Stimulated activated CD4-positive, alpha-beta T cell treated with anti-CD3 and anti-CD28 coated beads, Interleukin-12 subunit alpha, Interleukin-12 subunit beta, amount 100 ng/mL, for 24 hours (primary cell): Measurements from ENCODE around the gene GLI3.
"Not testable (repeated sequence)": the region's sequence is repeated elsewhere in the genome, so short reads cannot be mapped to it uniquely, and the experiment has no call there.

Experiments
- DNase-seq, 2 experiments: peaks; one replicate each; pipeline ENCODE4 v3.0.0-alpha.2; 2020; ENCODE audit warnings: low read depth in 2 of 2

GLI3 gene

GRCh38 chr7:42212541-42213090, 24.4 kb downstream of the GLI3 start:
- no peak for DNase-seq

- DNase-seq, result no peak
These were observed 25.1 kb downstream of the GLI3 start for GRCh38 chr7:42211938-42212337.

GRCh38 chr7:42210779-42211178, 26.2 kb downstream of the GLI3 start:
- no peak for DNase-seq

- DNase-seq, result no peak
These were observed 26.7 kb downstream of the GLI3 start for GRCh38 chr7:42210333-42210732.

- DNase-seq, result not testable (repeated sequence)
These were observed 27.9 kb downstream of the GLI3 start for GRCh38 chr7:42209085-42209484.

GRCh38 chr7:42208572-42208971, 28.4 kb downstream of the GLI3 start:
- DNase-seq, result no peak

GRCh38 chr7:42207420-42207819, 29.6 kb downstream of the GLI3 start:
- DNase-seq, result no peak

- no peak for DNase-seq
These were observed 33.7 kb downstream of the GLI3 start for GRCh38 chr7:42203336-42203735.

- DNase-seq, result no peak
These were observed 34.4 kb downstream of the GLI3 start for GRCh38 chr7:42202601-42203000.

- DNase-seq, result no peak
These were observed 37.9 kb downstream of the GLI3 start for GRCh38 chr7:42198974-42199668.

- no peak for DNase-seq
These were observed 38.7 kb downstream of the GLI3 start for GRCh38 chr7:42198296-42198695.

GRCh38 chr7:42197451-42197850, 39.6 kb downstream of the GLI3 start:
- DNase-seq, result no peak

- no peak for DNase-seq
These were observed 42.8 kb downstream of the GLI3 start for GRCh38 chr7:42194238-42194637.

- no peak for DNase-seq
These were observed 43.4 kb downstream of the GLI3 start for GRCh38 chr7:42193471-42194129.

GRCh38 chr7:42192851-42193461, 44.1 kb downstream of the GLI3 start:
- no peak for DNase-seq

GRCh38 chr7:42192066-42192465, 44.9 kb downstream of the GLI3 start:
- DNase-seq, result no peak

GRCh38 chr7:42189535-42189934, 47.5 kb downstream of the GLI3 start:
- no peak for DNase-seq

GRCh38 chr7:42186151-42186550, 50.9 kb downstream of the GLI3 start:
- DNase-seq, result no peak

GRCh38 chr7:42185726-42186125, 51.3 kb downstream of the GLI3 start:
- DNase-seq, result no peak

- DNase-seq, result no peak
These were observed 53.5 kb downstream of the GLI3 start for GRCh38 chr7:42183547-42183946.

GRCh38 chr7:42181566-42181965, 55.4 kb downstream of the GLI3 start:
- DNase-seq, result no peak

GRCh38 chr7:42180806-42181205, 56.2 kb downstream of the GLI3 start:
- no peak for DNase-seq

- DNase-seq, result no peak
These were observed 60.3 kb downstream of the GLI3 start for GRCh38 chr7:42176724-42177101.
